GM18505 (cell line): Measurements from ENCODE around the gene CTU2.

Source experiments
- ATAC-seq: cut with Tn5 transposase; IDR thresholded peaks from one replicate; pipeline ENCODE4 v1.9.1; 2021; ENCODE audit not compliant: unreplicated experiment
- POLR2A ChIP-seq: IDR thresholded peaks from 4 replicates; pipeline ENCODE4 v1.6.1; 2011; ENCODE audit warnings: borderline replicate concordance; ENCODE audit not compliant: insufficient read depth, insufficient read length; ENCODE audit errors: extremely low read depth

Gene CTU2

DNA sequence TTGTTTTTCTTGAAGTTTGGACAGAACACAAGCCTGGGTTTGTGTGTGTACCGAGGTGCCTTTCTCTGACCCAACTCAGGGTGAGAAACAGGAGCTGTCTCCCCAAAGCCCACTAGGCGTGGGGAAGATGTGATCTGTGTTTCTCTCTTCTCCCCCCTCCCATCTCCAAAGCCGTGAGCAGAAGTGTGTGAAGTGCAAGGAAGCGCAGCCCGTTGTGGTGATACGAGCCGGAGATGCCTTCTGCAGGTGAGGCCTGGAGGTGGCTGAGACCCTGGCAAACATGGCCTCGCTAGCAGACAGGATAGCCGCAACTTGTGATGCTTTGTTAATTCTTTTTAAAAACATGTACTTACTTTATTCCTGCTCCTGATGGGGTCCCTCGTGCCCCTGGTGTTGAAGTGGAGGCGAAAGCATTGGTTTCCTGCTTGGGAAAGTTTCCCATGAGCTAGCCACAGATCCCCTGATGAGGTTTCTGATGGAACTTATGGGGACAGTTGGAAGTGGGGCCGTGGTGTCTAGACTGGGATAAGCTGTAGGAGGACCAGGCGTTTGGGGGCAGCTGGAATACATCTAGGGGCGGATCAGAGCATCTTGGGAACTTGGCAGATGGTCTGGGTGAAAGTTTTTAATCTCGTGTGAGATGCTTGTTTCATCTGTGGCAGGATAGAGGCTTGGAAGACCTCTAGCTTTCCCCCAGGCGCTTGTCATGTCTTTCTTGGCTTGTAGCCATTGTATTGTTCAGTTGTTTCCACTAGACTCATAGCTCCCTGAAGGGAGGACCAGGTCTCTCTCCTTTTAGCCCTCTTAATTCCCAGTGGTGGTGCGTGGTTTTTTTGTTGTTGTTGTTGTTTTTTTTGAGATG is 893 bp downstream of the CTU2 start:
- TF ChIP-seq POLR2A: no peak
- no peak for ATAC-seq

DNA sequence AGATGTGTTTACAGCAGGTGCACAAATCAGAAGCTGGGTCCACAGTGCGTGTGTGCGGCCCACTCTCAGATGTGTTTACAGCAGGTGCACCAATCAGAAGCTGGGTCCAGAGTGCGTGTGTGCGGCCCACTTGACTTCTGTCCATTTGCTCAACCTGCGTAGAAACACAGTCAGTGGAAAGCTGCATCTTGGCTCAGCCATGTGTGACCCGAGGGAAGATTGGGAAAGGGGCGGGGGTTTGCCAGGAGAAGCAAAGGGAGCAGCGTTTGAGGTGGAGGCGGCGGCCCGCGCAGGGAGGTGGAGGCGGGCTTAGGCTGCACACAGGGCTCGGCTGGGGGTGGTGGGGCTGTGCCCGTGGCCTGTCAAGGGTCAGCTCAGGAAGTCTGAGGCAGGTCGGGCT is 4.3 kb downstream of the CTU2 start:
- TF ChIP-seq POLR2A: no peak
- ATAC-seq: no peak

DNA sequence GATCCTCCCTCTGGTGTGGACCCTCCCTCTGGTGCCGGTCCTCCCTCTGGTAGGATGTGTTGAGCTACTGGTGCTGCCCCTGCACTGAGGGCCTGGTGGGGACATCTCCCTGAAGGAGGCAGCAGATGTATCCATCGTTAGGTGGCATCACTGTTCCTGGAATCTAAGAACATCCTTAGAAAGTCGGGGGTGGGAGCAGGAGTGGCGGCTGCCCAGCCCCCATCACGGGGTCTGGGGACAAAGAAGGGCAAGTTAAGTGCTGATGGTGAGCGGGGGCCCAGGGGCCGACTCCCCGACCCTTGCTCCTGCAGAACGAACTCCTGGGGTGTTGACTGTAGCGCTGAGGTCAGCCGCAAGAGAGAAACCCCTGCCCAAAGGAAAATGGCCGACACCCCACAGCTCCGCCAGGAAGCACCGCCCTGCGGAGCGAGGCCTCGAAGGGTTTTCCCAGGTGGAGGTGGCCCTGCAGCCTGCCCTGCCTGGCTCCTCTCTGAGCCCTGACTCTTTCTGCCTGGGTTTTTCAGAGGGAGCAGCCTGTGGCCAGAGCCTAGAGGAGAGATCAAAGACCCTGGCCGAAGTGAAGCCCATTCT is 5.5 kb downstream of the CTU2 start:
- TF ChIP-seq POLR2A: no peak
- ATAC-seq: no peak

DNA sequence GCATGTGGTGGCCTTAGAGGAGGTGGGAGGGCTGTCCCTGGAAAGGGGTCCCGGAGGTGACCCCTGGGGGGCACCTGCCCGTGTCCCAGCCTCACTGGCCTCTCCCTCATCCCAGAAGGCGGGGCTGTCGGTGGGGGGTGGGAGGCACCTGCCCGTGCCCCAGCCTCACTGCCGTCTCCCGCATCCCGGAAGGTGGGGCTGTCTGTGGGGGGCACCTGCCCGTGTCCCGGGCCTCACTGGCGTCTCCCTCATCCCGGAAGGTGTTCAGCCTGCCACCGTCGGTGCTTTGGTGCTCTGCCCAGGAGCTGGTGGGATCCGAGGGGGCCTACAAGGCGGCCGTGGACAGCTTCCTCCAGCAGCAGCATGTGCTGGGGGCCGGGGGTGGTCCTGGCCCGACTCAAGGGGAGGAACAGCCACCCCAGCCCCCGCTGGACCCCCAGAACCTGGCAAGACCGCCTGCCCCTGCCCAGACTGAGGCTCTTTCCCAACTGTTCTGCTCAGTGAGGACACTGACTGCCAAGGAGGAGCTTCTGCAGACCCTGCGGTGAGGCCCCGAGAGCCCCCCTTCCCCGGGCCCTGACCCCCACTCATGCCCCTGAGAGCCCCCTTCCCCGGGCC is 6.2 kb downstream of the CTU2 start:
- no peak for ATAC-seq
- no peak for TF ChIP-seq POLR2A

DNA sequence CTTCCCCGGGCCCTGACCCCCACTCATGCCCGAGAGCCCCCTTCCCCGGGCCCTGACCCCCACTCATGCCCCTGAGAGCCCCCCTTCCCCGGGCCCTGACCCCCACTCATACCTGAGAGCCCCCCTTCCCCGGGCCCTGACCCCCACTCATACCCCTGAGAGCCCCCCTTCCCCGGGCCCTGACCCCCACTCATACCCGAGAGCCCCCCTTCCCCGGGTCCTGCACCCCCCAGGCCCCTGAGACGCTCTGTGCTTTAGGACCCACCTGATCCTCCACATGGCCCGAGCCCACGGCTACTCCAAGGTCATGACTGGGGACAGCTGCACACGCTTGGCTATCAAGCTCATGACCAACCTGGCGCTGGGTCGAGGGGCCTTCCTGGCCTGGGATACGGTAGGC is 6.8 kb downstream of the CTU2 start:
- ATAC-seq: no peak

DNA sequence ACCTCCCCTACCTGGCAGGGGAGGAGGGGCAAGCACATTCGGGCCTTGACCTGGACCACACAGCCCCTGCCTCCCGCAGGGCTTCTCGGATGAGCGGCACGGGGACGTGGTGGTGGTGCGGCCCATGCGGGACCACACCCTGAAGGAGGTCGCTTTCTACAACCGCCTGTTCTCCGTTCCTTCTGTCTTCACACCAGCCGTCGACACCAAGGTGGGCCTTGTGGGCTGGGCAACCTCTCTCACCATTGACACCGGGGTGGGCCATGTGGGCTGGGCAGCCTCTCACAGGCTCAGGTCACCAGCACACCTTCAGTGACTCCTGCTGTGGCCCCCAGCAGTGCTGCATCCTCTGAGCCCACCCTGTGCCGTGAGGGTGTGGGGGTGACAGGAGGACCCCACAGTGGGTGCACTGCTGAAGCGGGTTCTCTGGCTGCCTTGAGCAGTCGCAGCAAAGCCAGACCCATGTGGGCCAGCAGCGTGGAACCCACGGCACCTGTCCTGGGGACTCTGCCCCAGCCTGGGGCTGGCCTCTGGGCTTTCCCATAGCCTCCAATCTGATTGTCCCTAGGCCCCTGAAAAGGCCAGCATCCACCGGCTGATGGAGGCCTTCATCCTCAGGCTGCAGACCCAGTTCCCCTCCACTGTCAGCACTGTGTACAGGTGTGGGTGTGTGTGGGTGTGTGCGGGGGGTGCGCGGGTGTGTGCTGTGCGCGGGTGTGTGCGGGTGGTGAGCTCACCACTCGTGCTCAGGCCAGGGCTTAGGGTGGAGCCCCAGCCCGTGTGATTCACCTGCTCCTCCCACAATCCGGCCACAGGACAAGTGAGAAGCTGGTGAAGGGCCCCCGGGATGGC is 7.5 kb downstream of the CTU2 start:
- no peak for TF ChIP-seq POLR2A
- ATAC-seq: no peak

More for the DNA sequence above, 6.8 kb downstream of the CTU2 start:
- TF ChIP-seq POLR2A: no peak

DNA sequence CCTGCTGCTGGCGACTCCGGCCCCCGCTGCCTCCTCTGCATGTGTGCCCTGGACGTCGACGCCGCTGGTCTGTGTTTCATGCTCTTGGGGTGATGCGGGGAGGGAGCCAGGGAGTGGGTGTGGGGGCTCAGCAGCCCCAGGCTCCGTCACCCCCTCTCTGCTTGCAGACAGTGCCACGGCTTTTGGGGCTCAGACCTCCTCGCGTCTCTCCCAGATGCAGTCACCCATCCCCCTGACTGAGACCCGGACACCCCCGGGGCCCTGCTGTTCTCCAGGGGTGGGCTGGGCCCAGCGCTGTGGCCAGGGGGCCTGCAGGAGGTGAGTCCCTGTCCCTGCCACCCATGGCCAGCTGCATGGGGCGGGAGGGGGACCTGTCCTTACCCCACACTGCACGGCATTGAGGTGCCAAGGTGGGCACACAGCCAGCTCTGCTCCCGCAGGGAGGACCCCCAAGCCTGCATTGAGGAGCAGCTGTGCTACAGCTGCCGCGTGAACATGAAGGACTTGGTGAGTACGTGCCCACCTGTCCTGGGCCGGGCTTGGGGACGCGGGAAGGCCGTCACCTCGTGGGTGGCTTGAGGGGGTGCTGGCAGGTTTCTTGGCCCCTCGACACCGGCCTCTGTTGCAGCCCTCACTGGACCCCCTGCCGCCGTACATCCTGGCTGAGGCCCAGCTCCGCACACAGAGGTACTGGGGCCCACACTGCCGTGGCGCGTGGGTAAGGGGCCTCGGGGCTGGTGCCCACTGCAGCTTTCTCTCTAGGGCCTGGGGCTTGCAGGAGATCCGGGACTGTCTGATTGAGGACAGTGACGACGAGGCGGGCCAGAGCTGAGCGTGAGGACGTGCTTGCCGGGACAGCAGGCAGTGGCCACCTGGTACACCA is 8.4 kb downstream of the CTU2 start:
- no peak for ATAC-seq
- TF ChIP-seq POLR2A: no peak

DNA sequence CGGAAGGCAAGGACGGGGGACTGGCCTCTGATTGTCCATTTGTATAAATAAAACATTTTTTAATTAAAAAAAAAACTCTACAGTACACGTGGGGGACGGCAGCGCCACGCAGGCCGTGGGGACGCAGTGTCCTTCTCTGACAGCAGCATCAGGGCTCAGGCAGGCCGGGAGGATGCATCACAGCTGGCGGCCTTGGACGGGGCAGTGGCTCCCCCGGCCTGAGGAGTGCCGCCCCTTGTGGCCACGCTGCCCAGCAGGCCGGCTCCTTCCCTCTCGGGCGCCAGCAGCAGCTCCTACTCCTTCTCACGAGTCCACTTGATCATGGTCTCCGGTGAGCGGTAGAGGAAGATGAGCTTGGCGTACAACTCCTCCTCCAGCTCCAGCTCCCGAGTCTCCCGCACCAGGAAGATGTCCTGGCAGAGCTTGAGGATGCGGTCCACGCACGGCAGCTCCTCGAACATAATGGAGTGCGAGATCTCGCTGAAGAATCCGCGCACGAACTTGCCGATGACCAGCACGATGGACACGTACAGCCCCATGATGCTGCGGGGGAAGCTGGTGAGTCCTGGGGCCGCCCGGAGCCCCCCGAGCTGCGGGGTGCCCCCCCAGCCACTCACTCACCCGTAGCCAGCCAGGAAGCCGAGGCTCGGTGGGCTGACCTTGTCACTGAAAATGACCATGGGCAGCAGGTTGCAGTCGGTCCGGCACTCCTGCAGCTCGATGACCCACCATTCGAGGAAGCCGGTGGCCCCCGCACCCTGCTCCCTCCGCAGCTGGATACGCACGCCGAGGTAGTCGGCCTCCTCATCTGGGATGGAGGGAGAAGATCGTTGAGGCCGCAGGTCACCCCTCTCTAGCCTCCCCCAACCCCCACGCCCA is 9.2 kb downstream of the CTU2 start:
- ATAC-seq: no peak
- no peak for TF ChIP-seq POLR2A

DNA sequence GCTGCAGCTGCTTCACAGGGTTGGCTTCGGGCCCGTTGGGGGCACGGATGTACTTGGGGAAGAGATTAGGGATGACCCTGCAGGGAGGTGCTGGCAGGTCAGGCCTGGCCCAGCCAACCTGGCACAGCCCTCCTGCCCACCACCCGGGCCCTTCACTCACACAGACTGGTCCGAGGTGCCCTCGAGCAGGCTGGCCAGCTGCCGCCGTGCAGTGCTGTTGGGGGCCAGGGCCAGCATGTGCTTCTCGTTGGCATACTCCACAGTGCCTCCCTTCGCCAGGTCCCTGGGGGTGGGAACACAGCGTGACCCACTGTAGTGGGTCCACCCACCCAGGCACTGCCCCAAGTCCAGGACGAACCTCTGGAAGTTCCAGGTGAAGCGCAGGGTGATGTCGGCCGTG is 9.9 kb downstream of the CTU2 start:
- TF ChIP-seq POLR2A: no peak
- no peak for ATAC-seq

DNA sequence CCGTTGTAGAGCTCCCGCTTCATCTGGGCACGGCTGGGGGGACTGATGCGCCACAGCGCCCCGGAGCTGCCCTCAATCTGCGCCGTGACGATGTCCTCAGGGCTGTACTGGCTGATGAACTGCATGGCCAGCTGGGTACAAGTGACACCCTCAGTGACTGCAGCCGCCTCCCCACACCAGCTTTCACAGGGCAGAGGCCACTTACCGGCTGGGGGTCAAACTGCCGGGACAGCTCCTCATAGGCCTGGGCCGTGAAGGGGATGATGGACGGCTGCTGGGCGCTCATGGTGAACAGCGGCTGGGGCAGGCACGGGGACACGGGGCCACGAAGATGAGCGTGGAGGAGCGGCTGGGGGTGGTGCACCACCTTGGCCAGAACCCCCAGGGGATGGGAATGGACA is 10.3 kb downstream of the CTU2 start:
- no peak for ATAC-seq
- TF ChIP-seq POLR2A: no peak

DNA sequence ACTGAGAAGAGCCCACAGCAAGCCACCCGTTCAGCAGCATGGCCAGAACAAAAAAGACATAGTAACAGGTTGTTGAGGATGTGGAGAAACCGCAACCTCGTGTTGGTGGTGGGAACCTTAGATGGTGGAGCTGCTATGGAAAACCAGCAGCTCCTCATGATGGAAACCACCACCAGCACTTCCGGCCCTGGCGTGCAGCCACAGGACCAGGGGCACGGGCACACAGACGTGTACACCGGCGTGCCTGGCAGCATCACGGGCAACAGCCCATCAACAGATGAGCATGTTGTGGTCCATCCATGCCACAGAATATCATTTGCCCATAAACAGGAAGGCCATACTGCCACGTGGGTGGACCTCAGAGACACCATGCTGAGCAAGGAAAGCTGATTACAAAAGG is 11.9 kb downstream of the CTU2 start:
- TF ChIP-seq POLR2A: no peak
- no peak for ATAC-seq
